Loucy (cell line): Measurements from ENCODE around the gene MEIOB.

ENCODE experiments used
- H2AFZ ChIP-seq: fragments of 200-600 bp; sonication (generic); 2 replicates; pipeline ENCODE4 v1.6.0; 2016; ENCODE audit warnings: antibody characterized with exemption, mild to moderate bottlenecking, low read length, moderate library complexity
- H3F3A ChIP-seq: fragments of 200-600 bp; 2 replicates; pipeline ENCODE4 v1.6.0; 2016; ENCODE audit warnings: antibody characterized with exemption, low read depth, mild to moderate bottlenecking
- H3K27me3 ChIP-seq: fragments of 200-600 bp; sonication (generic); 2 replicates; pipeline ENCODE4 v1.6.1; 2014; ENCODE audit warnings: low read length, mild to moderate bottlenecking; ENCODE audit not compliant: insufficient read depth, poor library complexity, severe bottlenecking
- H3K36me3 ChIP-seq: fragments of 200-600 bp; sonication (generic); 2 replicates; pipeline ENCODE4 v1.6.1; 2016; ENCODE audit warnings: low read length; ENCODE audit not compliant: insufficient read depth
- H3K4me1 ChIP-seq: fragments of 200-600 bp; sonication (generic); 2 replicates; pipeline ENCODE4 v1.5.1; 2014; ENCODE audit warnings: low read length, mild to moderate bottlenecking; ENCODE audit not compliant: insufficient read depth, poor library complexity, severe bottlenecking
- H3K4me2 ChIP-seq: fragments of 200-600 bp; sonication (generic); 2 replicates; pipeline ENCODE4 v1.6.0; 2014; ENCODE audit warnings: antibody characterized with exemption, low read length, low read depth, mild to moderate bottlenecking; ENCODE audit not compliant: poor library complexity, severe bottlenecking
- H3K4me3 ChIP-seq: fragments of 200-600 bp; sonication (generic); 2 replicates; pipeline ENCODE4 v1.5.1; 2014; ENCODE audit warnings: low read length, mild to moderate bottlenecking, mixed read lengths; ENCODE audit not compliant: poor library complexity, severe bottlenecking
- H3K79me2 ChIP-seq: fragments of 200-600 bp; sonication (generic); 2 replicates; pipeline ENCODE4 v1.6.1; 2014; ENCODE audit warnings: low read length; ENCODE audit not compliant: insufficient read depth
- H3K9ac ChIP-seq: fragments of 200-600 bp; sonication (generic); 2 replicates; pipeline ENCODE4 v1.6.0; 2014; ENCODE audit warnings: mild to moderate bottlenecking, low read depth, low read length, moderate library complexity; ENCODE audit not compliant: poor library complexity, severe bottlenecking
- H3K9me2 ChIP-seq: fragments of 200-600 bp; sonication (generic); replicated peaks from 2 replicates; pipeline ENCODE4 v1.6.1; 2016; ENCODE audit warnings: low read depth, low read length, mixed read lengths
- H3K9me3 ChIP-seq: fragments of 200-600 bp; sonication (generic); 2 replicates; pipeline ENCODE4 v1.6.1; 2014; ENCODE audit warnings: mild to moderate bottlenecking, antibody characterized with exemption, low read length, low read depth; ENCODE audit not compliant: insufficient read depth
- H4K20me1 ChIP-seq: fragments of 200-600 bp; sonication (generic); 2 replicates; pipeline ENCODE4 v1.6.0; 2014; ENCODE audit warnings: antibody characterized with exemption, low read length, mild to moderate bottlenecking; ENCODE audit not compliant: insufficient read depth, poor library complexity, severe bottlenecking
- EZH2phosphoT487 ChIP-seq: fragments of 200-600 bp; IDR thresholded peaks from 2 replicates; pipeline ENCODE4 v1.6.1; 2018; ENCODE audit warnings: antibody characterized with exemption, mild to moderate bottlenecking, moderate library complexity, borderline replicate concordance
- TF ChIP-seq, protein P1 (sequence below): fragments of 200-600 bp; sonication (generic); conservative IDR thresholded peaks from 2 replicates; pipeline ENCODE4 v1.5.1; 2014; ENCODE audit warnings: mild to moderate bottlenecking, antibody characterized with exemption, low read length

The MEIOB gene

DNA sequence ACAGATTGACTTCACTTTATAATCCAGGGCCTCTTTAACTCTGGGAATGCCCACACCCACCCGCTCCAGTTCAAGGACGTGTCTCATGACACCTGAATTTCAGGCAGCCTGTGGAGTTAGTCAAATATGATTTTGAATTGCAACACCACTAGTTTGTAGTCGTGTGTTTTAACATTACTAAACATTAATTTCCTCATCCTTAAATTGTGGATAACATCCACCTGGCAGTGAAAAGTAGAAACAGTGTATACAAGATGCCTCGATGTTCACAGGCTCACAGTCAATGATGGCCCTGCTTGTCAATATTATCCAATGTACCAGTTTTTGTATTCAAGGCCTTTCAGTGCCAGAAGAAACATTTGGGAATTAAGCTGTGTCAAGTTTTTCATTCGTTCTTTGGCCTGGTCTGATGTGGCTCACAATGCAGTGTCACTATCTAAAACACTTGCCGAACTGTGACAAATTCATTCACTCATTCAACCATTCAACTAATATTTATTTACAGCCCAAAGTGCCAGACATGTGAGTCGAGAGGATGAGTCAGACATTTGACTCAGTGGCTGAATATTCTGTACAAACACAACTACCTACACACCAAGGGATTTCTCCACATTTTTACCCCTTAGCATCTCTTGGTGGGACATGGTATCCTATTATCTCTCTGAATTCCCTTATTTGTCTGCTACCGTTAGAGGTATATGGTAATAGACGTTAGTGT, 1.4 kb downstream of the MEIOB start:
- Histone ChIP-seq H3K9me2 (no peaks in the 10 kb centered on the region), H3K9ac (no peak overlapping the region), H3K79me2 (no peaks in the 10 kb centered on the region), H3K4me1 (no peaks in the 10 kb centered on the region), H4K20me1 (no peaks in the 10 kb centered on the region), H3K9me3 (no peaks in the 10 kb centered on the region), H3K4me3 (no peak overlapping the region), H2AFZ (no peak overlapping the region), H3K4me2 (no peak overlapping the region), H3F3A (no peaks in the 10 kb centered on the region), H3K36me3 (no peaks in the 10 kb centered on the region), H3K27me3 (no peaks in the 10 kb centered on the region)
- TF ChIP-seq EZH2phosphoT487: no peak
- TF ChIP-seq, protein P1, sequence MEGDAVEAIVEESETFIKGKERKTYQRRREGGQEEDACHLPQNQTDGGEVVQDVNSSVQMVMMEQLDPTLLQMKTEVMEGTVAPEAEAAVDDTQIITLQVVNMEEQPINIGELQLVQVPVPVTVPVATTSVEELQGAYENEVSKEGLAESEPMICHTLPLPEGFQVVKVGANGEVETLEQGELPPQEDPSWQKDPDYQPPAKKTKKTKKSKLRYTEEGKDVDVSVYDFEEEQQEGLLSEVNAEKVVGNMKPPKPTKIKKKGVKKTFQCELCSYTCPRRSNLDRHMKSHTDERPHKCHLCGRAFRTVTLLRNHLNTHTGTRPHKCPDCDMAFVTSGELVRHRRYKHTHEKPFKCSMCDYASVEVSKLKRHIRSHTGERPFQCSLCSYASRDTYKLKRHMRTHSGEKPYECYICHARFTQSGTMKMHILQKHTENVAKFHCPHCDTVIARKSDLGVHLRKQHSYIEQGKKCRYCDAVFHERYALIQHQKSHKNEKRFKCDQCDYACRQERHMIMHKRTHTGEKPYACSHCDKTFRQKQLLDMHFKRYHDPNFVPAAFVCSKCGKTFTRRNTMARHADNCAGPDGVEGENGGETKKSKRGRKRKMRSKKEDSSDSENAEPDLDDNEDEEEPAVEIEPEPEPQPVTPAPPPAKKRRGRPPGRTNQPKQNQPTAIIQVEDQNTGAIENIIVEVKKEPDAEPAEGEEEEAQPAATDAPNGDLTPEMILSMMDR: no peak

DNA sequence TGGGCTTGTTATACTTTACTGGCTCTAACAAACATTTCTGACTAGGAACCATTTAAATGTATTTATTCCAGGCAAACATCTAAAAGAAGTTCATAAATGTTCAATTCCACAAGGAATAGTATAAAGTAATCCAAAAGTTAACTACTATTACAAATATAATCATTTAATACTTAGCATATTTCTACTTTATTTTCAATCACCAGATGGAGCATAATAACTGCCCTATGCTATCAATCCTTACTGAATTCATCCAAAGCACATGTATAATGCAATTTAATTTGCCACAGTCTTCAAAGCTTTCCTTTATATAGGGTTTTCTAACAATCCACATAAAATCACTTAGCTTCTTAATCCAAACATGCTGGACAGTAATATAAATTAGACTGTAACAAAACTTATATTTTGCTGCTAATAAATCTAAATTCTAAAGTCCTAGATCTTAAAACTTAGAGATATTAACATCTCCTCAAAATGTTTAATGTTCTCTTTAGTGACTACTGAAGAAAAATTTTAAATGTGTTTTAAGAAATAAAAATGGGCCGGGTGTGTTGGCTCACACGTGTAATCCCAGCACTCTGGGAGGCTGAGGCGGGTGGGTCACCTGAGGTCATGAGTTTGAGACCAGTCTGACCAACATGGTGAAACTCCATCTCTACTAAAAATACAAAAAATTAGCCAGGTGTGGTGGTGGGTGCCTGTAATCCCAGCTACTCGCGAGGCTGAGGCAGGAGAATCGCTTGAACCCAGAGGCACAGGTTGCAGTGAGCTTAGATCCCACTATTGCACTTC, 5.9 kb downstream of the MEIOB start:
- no peak overlapping the region for H3K4me3 ChIP-seq
- no peaks in the 10 kb centered on the region for H3K4me1 ChIP-seq
- no peak overlapping the region for H3K9ac ChIP-seq
- no peaks in the 10 kb centered on the region for H3K79me2 ChIP-seq
- H3K9me2 ChIP-seq: no peaks in the 10 kb centered on the region
- no peaks in the 10 kb centered on the region for H4K20me1 ChIP-seq
- TF ChIP-seq, protein P1: no peak
- no peak for TF ChIP-seq EZH2phosphoT487
- H3K36me3 ChIP-seq: no peaks in the 10 kb centered on the region
- H3K4me2 ChIP-seq: no peak overlapping the region
- no peaks in the 10 kb centered on the region for H3K27me3 ChIP-seq
- H3K9me3 ChIP-seq: no peaks in the 10 kb centered on the region
- H3F3A ChIP-seq: no peaks in the 10 kb centered on the region
- H2AFZ ChIP-seq: no peak overlapping the region

DNA sequence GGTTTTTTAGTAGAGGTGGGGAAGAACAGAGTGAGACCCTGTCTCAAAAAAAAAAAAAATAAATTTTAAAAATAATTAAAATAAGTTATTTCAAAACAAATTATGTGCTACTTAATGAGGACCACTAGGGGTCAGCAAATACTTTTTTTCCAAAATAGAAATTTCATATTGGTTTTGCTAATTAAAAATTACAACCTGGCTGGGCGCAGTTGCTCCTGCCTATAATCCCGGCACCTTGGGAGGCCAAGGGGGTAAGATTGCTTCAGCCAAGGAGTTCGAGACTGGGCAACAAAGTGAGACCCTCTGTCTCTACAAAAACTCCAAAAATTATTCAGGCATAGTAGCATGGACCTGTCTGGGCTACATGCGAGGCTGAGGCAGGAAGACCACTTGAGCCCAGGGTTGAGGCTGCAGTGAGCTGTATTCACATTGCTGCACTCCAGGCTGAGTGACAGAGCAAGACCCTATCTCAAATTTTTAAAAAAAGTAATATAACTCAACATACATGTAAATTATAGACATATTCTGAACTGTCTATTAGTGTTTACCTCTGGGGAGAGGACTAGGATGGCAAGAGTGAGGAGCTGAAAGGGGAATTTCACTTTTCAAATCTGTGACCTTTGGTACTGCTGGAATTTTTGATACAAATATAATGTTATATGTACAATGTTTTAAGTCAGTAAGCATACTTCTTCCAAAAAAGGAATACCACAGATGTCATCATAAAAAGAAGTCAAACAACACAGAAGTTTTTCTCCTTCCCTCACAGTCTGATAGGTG, 8.1 kb downstream of the MEIOB start:
- Histone ChIP-seq H3K9me3 (no peaks in the 10 kb centered on the region), H3K4me2 (no peak overlapping the region), H3K36me3 (no peaks in the 10 kb centered on the region)

More for the DNA sequence above, 8.1 kb downstream of the MEIOB start:
- Histone ChIP-seq H3K4me3 (no peak overlapping the region), H3K9me2 (no peaks in the 10 kb centered on the region), H3K79me2 (no peaks in the 10 kb centered on the region), H3K27me3 (no peaks in the 10 kb centered on the region), H2AFZ (no peak overlapping the region), H3K9ac (no peak overlapping the region), H3F3A (no peaks in the 10 kb centered on the region), H3K4me1 (no peaks in the 10 kb centered on the region), H4K20me1 (no peaks in the 10 kb centered on the region)
- TF ChIP-seq, protein P1: 0 out of 2 replicates have a peak, but pooled peaks have one; percentile 24
- TF ChIP-seq EZH2phosphoT487: no peak
